Left ventricle myocardium inferior (tissue), 1 donor: Measurements from ENCODE around the gene THADA. TPM values are rescaled to one million over a fixed set of nuclear protein-coding genes. Genes with fewer than 3 reads are reported as not detected.
"Not testable (repeated sequence)": the region's sequence is repeated elsewhere in the genome, so short reads cannot be mapped to it uniquely, and the experiment has no call there.

ENCODE experiments used
- DNase-seq: peaks from one replicate; pipeline ENCODE4 v3.0.0-alpha.2; 2020
- H3K27ac ChIP-seq: fragments of 200-600 bp; replicated peaks from 2 replicates; pipeline ENCODE4 v1.8.0; 2021
- H3K27me3 ChIP-seq: fragments of 200-600 bp; 2 replicates; pipeline ENCODE4 v1.8.0; 2021; ENCODE audit warnings: low read depth
- H3K36me3 ChIP-seq: fragments of 200-600 bp; 2 replicates; pipeline ENCODE4 v1.8.0; 2021
- H3K4me1 ChIP-seq: fragments of 200-600 bp; 2 replicates; pipeline ENCODE4 v1.8.0; 2021
- H3K4me3 ChIP-seq: fragments of 200-600 bp; 2 replicates; pipeline ENCODE4 v1.8.0; 2021; ENCODE audit warnings: mild to moderate bottlenecking, moderate library complexity
- H3K9me3 ChIP-seq: fragments of 200-600 bp; replicated peaks from 2 replicates; pipeline ENCODE4 v1.8.0; 2021
- intact Hi-C: fragments of 100-400 bp; cut with micrococcal nuclease; formaldehyde crosslinking; loops from one replicate; pipeline ENCODE4 v1.11.0; 2022
- total RNA-seq: library from RNA; stranded (reverse); fragmentation: NEBNext Ultra II Directional; extraction: Animal tissue kit (Norgen Biotek cat#: 25700); gene quantifications from one replicate; pipeline ENCODE4 v1.2.1, GENCODE V29; 2021
- TF ChIP-seq, protein P1 (sequence below): fragments of 200-600 bp; IDR thresholded peaks from 2 replicates; pipeline ENCODE4 v1.8.0; 2021; ENCODE audit warnings: antibody characterized with exemption, mild to moderate bottlenecking, borderline replicate concordance
- donor health status: DM: no; HTN: yes; CAD: no; lungs with severe emphysema.

The THADA gene
- total RNA-seq, 1 donor from 2014 or later: 15.4 TPM

DNA sequence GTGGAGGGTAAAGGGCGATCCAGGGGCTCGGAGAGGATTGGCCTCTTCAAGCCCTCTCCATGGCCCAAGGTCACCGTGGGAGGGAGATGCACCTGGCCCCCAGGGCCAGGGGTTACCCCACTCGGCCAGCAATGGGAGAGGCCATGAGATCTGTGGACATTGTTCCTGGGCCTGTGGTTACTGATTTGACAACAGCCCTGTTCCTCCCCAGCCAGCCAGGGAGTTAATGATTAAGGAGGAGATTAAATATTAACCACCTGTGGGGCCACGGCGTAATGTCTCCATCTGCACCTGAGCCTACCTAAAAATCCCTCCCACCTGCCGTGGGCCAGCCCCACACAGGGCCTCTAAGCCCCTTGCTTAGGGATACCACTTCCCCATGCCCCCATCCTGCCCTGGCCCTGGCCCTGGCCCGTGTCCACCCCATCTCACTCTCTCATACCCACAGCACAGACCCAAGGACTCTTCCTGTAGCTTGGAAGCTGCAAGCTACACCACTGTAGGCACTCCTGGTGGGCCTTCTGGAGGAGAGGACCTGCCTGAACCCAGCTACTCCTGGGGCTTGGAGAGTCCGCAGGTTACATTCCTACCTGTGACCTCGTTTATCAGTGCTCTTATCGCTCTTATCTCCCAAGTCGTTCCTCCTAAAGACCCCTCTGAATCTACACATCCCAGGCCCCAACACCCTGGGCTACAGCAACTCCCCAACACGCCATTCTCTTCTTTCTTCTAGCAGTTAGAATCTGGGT, 401.5 kb downstream of the THADA start:
- TF ChIP-seq, protein P1, sequence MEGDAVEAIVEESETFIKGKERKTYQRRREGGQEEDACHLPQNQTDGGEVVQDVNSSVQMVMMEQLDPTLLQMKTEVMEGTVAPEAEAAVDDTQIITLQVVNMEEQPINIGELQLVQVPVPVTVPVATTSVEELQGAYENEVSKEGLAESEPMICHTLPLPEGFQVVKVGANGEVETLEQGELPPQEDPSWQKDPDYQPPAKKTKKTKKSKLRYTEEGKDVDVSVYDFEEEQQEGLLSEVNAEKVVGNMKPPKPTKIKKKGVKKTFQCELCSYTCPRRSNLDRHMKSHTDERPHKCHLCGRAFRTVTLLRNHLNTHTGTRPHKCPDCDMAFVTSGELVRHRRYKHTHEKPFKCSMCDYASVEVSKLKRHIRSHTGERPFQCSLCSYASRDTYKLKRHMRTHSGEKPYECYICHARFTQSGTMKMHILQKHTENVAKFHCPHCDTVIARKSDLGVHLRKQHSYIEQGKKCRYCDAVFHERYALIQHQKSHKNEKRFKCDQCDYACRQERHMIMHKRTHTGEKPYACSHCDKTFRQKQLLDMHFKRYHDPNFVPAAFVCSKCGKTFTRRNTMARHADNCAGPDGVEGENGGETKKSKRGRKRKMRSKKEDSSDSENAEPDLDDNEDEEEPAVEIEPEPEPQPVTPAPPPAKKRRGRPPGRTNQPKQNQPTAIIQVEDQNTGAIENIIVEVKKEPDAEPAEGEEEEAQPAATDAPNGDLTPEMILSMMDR: no peak
- intact Hi-C loops: no loop called here
- no peak overlapping the region for H3K4me3 ChIP-seq
- H3K27ac ChIP-seq: no peak overlapping the region
- DNase-seq: no peak
- no peaks in the 10 kb centered on the region for H3K9me3 ChIP-seq
- H3K27me3 ChIP-seq: no peaks in the 10 kb centered on the region
- no peaks in the 10 kb centered on the region for H3K36me3 ChIP-seq
- H3K4me1 ChIP-seq: no peaks in the 10 kb centered on the region

DNA sequence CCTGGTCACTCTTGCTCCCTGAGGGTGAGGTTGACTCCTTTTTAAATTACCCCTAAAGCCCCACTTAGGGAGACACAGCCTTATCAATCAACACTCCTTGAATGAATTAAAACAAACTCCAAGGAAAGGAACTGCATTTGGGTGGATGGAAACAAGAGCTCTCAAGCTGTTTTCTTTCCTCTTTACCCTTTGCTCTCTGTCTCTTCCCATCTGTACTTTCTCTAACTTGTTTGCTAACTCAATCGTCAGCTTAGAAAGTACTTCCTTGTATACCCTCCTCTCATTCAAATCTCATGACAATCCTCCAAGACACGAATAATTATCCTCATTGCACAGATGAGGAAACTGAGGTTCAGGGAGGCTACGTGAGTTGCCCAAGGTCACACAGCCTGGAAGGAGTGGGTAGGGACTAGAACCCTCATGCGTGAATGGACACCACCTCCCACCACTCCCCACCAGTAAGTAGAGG, 402.2 kb downstream of the THADA start:
- H3K9me3 ChIP-seq: no peaks in the 10 kb centered on the region
- no peak for DNase-seq
- intact Hi-C loops: no loop called here
- no peak overlapping the region for H3K27ac ChIP-seq
- H3K4me3 ChIP-seq: no peak overlapping the region
- no peaks in the 10 kb centered on the region for H3K36me3 ChIP-seq
- TF ChIP-seq, protein P1: no peak
- H3K4me1 ChIP-seq: no peaks in the 10 kb centered on the region
- no peaks in the 10 kb centered on the region for H3K27me3 ChIP-seq

DNA sequence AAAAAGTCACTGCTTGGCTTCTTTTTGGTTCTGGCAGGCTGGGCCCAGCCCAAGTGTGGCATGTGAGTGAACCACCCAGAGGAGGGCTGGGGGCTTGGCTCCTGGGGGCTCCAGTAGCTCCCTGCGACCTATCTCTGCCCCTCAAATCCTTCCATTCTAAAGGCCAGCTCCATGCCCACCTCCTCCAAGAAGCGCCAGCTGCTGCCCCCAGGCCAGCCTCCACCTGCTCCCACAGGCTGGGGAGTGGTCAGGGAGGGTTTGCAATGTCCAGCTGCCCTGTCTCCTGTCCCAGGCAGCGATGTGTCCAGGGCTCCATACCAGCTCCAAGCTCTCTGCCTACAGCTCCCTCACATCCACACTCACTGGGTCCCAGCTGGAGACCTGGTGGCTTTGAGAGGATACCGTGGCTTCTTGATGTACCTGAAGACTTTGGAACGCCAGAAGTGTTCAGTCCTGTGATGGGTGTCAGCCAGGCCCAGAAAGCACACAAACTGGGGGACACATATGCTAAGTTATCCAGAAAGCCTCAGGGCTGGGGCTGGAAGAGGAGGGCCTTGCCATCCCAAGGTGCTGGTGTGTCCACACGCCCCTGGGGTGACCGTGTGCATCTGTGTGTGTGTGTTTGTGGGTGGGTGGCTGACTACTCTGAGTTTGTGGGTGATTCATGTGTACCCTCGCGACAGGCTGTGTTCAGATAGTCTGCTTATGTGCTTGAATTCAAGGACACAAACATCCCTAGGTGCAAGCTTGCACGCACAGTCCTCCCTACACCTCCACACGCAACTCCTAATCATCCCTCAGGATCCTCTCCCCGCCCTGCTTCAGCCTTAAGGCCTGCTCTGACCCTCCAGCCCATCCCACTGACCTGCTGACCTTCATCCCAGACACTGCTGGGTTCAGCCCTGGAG, 402.8 kb downstream of the THADA start:
- Histone ChIP-seq H3K27ac (no peak overlapping the region), H3K4me3 (no peak overlapping the region), H3K4me1 (no peaks in the 10 kb centered on the region), H3K27me3 (no peaks in the 10 kb centered on the region), H3K9me3 (no peaks in the 10 kb centered on the region), H3K36me3 (no peaks in the 10 kb centered on the region)
- intact Hi-C loops: no loop called here
- TF ChIP-seq, protein P1: no peak
- DNase-seq: no peak

DNA sequence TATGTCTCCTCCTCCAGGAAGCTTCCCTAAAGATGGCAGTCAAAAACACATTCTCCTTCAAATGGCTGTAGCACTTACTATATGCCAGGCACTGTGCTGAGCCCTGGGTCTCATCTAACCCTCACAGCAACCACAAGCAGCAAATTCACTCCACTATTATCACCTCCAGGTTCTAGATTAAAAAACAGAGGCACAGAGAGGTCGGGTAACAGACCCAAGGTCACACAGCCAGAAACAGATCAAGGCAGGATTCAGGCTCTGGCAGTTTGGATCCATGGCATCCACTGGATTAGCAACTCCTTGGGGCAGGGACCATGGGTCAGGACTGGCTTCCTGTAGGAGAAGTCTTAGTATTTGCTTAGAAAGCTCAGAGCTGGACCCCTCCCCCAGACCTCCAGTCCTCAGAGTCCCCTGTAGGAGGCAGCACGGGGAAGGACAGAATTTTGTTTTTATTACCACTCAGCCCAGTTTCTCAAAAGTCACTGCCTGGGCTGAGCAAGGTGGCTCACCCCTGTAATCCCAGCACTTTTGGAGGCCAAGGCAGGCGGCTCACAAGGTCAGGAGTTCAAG, 403.8 kb downstream of the THADA start:
- Histone ChIP-seq H3K36me3 (no peaks in the 10 kb centered on the region), H3K27ac (no peak overlapping the region), H3K4me1 (no peaks in the 10 kb centered on the region), H3K4me3 (no peak overlapping the region), H3K27me3 (no peaks in the 10 kb centered on the region), H3K9me3 (no peaks in the 10 kb centered on the region)
- intact Hi-C loops: no loop called here
- no peak for DNase-seq
- TF ChIP-seq, protein P1: no peak

DNA sequence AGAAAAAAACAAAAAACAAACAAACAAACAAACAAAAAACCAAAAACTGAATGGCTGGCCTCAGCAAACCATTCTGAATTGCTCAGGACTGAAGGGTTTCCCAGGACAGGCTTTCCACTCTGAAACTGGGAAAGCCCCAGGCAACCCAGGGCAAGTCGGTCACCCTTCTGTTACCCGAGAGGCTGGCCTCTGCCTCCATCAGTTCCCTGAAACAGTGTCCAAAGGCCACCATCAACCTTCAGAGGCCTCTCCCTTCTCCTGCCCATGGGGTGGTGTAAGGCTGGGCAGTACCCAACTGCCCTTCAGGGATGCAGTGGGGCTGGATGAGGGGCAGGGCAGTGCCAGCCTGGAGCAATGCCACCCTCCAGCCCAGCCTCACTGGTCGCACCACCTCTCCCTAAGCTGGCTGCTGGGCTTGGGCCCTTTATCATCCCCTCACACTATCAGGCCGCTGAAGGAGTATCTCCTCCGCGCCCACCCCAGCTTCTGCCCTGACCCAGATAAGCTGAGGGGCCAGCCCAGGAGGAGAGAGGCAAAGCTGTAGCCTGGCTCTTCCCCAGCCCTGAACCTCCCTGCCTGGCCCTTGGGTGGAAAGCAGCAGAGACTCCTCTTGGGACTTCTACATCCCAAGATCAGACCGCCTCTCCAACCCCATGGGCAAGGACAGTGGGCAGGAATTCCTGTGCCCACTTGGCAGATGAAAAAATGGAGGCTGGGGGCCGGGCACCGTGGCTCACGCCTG, 405.4 kb downstream of the THADA start:
- H3K9me3 ChIP-seq: no peaks in the 10 kb centered on the region
- H3K4me1 ChIP-seq: no peaks in the 10 kb centered on the region
- TF ChIP-seq, protein P1: no peak
- H3K36me3 ChIP-seq: no peaks in the 10 kb centered on the region
- no peaks in the 10 kb centered on the region for H3K27me3 ChIP-seq
- DNase-seq: no peak
- H3K27ac ChIP-seq: no peak overlapping the region
- no peak overlapping the region for H3K4me3 ChIP-seq
- intact Hi-C loops: no loop called here

DNA sequence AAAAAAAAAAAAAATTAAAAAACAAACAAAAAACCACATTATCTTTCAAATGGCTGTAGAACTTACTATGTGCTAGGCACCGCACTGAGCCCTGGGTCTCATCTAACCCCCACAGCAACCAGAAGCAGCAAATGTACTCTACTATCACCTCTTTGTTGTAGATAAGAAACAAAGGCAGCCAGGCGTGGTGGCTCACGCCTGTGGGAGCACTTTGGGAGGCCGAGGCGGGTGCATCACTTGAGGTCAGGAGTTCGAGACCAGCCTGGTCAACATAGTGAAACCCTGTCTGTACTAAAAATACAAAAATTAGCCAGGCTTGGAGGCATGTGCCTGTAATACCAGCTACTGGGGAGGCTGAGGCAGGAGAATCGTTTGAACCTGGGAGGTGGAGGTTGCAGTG, 406.0 kb downstream of the THADA start:
- H3K9me3 ChIP-seq, H3K4me1 ChIP-seq, intact Hi-C loops, H3K4me3 ChIP-seq, H3K27ac ChIP-seq, DNase-seq, H3K36me3 ChIP-seq, H3K27me3 ChIP-seq: not testable (repeated sequence)
